NCI-H524 (cell line): ENCODE measurements around the gene LIMS2.

Experiments used
- DNase-seq, 2 experiments: peaks; one replicate each; lab custom pipeline; 2025; lab: John Stamatoyannopoulos, UW

The LIMS2 gene

GRCh38 chr2:127645395-127646291 lies 29.7 kb downstream of the LIMS2 start, which contains the start of gene GPR17:
Gene GPR17 (plus strand): TSS chr2:127646153. CDS start chr2:127650736, 4,583 bp downstream.
- no peak for DNase-seq

GRCh38 chr2:127645026-127645394 lies 30.3 kb downstream of the LIMS2 start:
- DNase-seq = no peak

GRCh38 chr2:127644066-127645025 lies 31.0 kb downstream of the LIMS2 start:
- no peak for DNase-seq

GRCh38 chr2:127643439-127644065 lies 31.8 kb downstream of the LIMS2 start:
- no peak for DNase-seq

GRCh38 chr2:127642706-127643438 lies 32.5 kb downstream of the LIMS2 start:
- no peak for DNase-seq

- DNase-seq = no peak
Observed at GRCh38 chr2:127641846-127642507, 33.4 kb downstream of the LIMS2 start.

- no peak for DNase-seq
Observed at GRCh38 chr2:127641133-127641532, 34.2 kb downstream of the LIMS2 start.

- peak in 1 of 2 experiments; percentile 54 for DNase-seq
Observed at GRCh38 chr2:127640082-127641072, 35.0 kb downstream of the LIMS2 start.

- DNase-seq = no peak
Observed at GRCh38 chr2:127639111-127639474, 36.2 kb downstream of the LIMS2 start.

GRCh38 chr2:127638361-127639110 lies 36.8 kb downstream of the LIMS2 start:
- DNase-seq = no peak

GRCh38 chr2:127637725-127638252 lies 37.5 kb downstream of the LIMS2 start:
- DNase-seq = peak in 1 of 2 experiments; percentile 42

- DNase-seq = no peak
Observed at GRCh38 chr2:127637236-127637630, 38.1 kb downstream of the LIMS2 start.

GRCh38 chr2:127636248-127637235 lies 38.8 kb downstream of the LIMS2 start:
- no peak for DNase-seq

- no peak for DNase-seq
Observed at GRCh38 chr2:127635380-127636237, 39.7 kb downstream of the LIMS2 start.

GRCh38 chr2:127634626-127635379 lies 40.5 kb downstream of the LIMS2 start:
- DNase-seq = no peak
